Right lobe of liver (tissue), 4 donors: Measurements from ENCODE around the gene ADTRP.

Source experiments
- CTCF ChIP-seq, 4 donors: fragments of 200-600 bp in 3 of 4; fragments of 450-650 bp in 1 of 4; IDR thresholded peaks; one replicate each; pipeline versions ENCODE4 v1.5.1 to v1.8.0; 2016 to 2022; ENCODE audit warnings: antibody characterized with exemption in 4 of 4, mild to moderate bottlenecking in 2 of 4
- POLR2A ChIP-seq: fragments of 450-650 bp; IDR thresholded peaks from one replicate; pipeline ENCODE4 v1.6.1; 2017; ENCODE audit warnings: antibody characterized with exemption, mild to moderate bottlenecking
- donor health status: DM: no; HTN: no; CAD: no.
- donor health status: DM: no; HTN: no; CAD: no.
- donor health status: DM: no; HTN: yes; CAD: no.

- TF ChIP-seq POLR2A (no peak), CTCF (IDR thresholded peaks at IDR 0.05) (no peak)
These were observed 51.1 kb downstream of the ADTRP start for GRCh38 chr6:11727346-11727997.
